ENCODE results near the gene IL19. TPM values are rescaled to one million over a fixed set of nuclear protein-coding genes. Genes with fewer than 3 reads are reported as not detected.

Gene IL19
- total and polyA plus RNA-seq, 2 donors (not counting 3 experiments of a cell fraction or from before 2014, with no cell fraction given), result not detected

DNA sequence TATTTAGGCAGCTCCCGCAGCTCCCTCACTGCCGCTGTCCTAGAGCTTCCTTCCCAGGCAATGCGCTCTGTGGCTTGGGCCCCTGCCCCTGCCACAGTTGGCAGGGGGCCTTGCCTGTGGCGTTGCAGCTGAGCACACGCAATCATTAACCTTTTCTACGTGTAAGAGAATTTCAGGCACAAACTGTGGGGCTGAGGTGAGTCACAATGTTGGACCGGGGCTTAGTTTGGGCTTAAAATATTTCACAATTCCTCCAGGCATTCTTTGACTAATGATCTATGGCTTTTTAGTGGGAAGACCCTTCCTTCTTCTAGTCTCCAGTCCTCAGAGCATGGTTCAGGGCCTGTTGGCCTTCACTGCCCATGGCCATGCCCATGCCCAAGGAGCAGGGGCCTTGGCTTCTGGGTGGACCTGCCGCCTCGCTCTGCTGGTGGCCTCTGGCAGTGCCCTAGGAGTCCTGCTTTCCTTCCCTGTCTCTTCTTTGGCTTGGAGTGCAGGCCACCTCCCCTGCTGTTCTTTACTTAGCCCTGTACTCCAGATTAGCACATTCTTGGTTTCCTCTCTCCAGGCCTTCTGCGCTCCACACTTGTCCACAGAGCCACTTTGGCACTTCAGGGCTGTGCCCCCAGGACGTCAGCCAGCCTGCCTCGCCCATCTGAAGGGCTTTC is 46.6 kb upstream of the IL19 start:
- no peak overlapping the region for H3K4me3 ChIP-seq (replicated peaks in 1 of 3; ENCODE audit: insufficient read depth in 1 of 3, low read depth in 1 of 3, low read length in 3 of 3)
- TF ChIP-seq FOS (IDR thresholded peaks at IDR 0.05; ENCODE audit: borderline replicate concordance, insufficient read depth, low read length) (no peak), GATA2 (IDR thresholded peaks at IDR 0.05; ENCODE audit: insufficient read depth, insufficient read length, low read depth, low read length) (no peak), POLR2AphosphoS5 (IDR thresholded peaks at IDR 0.05; ENCODE audit: insufficient read depth, low read depth, low read length) (no peak), EZH2 (IDR thresholded peaks at IDR 0.05; ENCODE audit: borderline replicate concordance, low read depth, low read length, severe bottlenecking) (no peak), MYC (IDR thresholded peaks at IDR 0.05; ENCODE audit: low read depth, low read length) (no peak), POLR2A (IDR thresholded peaks at IDR 0.05; ENCODE audit: low read depth, low read length) (no peak), JUN (IDR thresholded peaks at IDR 0.05; ENCODE audit: borderline replicate concordance, insufficient read depth, insufficient read length, low read depth) (no peak)
- TF ChIP-seq, protein P1, sequence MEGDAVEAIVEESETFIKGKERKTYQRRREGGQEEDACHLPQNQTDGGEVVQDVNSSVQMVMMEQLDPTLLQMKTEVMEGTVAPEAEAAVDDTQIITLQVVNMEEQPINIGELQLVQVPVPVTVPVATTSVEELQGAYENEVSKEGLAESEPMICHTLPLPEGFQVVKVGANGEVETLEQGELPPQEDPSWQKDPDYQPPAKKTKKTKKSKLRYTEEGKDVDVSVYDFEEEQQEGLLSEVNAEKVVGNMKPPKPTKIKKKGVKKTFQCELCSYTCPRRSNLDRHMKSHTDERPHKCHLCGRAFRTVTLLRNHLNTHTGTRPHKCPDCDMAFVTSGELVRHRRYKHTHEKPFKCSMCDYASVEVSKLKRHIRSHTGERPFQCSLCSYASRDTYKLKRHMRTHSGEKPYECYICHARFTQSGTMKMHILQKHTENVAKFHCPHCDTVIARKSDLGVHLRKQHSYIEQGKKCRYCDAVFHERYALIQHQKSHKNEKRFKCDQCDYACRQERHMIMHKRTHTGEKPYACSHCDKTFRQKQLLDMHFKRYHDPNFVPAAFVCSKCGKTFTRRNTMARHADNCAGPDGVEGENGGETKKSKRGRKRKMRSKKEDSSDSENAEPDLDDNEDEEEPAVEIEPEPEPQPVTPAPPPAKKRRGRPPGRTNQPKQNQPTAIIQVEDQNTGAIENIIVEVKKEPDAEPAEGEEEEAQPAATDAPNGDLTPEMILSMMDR (IDR thresholded peaks at IDR 0.05; ENCODE audit: extremely low read depth in 1 of 2, insufficient read depth in 1 of 2, low read depth in 1 of 2, low read length in 2 of 2), result no peak
- TF ChIP-seq, protein P2, sequence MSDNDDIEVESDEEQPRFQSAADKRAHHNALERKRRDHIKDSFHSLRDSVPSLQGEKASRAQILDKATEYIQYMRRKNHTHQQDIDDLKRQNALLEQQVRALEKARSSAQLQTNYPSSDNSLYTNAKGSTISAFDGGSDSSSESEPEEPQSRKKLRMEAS (IDR thresholded peaks at IDR 0.05; ENCODE audit: insufficient read depth, insufficient read length), result no peak
- no peak overlapping the region for H2AFZ ChIP-seq (ENCODE audit: low read depth, low read length)
- peaks cover 8% of the 10 kb centered on the region for H4K20me1 ChIP-seq (replicated peaks; ENCODE audit: control insufficient read depth, extremely low read depth, insufficient read depth, low read length)
- H3K9me1 ChIP-seq (replicated peaks; ENCODE audit: control insufficient read depth, extremely low read depth, insufficient read depth, low read length), result no peaks in the 10 kb centered on the region
- H3K4me2 ChIP-seq (ENCODE audit: insufficient read depth, low read length), result no peak overlapping the region
- no peaks in the 10 kb centered on the region for H3K4me1 ChIP-seq (ENCODE audit: control insufficient read depth, extremely low read depth, insufficient read depth, low read length)
- H3K27me3 ChIP-seq (ENCODE audit: control insufficient read depth in 2 of 2, insufficient read depth in 2 of 2, low read length in 2 of 2), result no peaks in the 10 kb centered on the region
- H3K79me2 ChIP-seq (ENCODE audit: control insufficient read depth, insufficient read depth, low read length), result peaks cover 33% of the 10 kb centered on the region
- no peak for FAIRE-seq
- no peak overlapping the region for H3K27ac ChIP-seq (ENCODE audit: insufficient read depth, low read depth, low read length)
- ChIA-PET CTCF (interaction anchor here (0.7 to 3.5 kb wide), 3 partner anchors 11 to 24 kb away, joined by 3 to 21 read pairs (median 4); no protein-coding TSS in a partner anchor), POLR2A (no interaction called here)
- H3K9me3 ChIP-seq (replicated peaks; ENCODE audit: control insufficient read depth, insufficient read depth, low read length), result no peaks in the 10 kb centered on the region
- intact Hi-C loops (cut with micrococcal nuclease), result no loop called here
- H3K9ac ChIP-seq (replicated peaks; ENCODE audit: extremely low read depth, insufficient read depth, low read length), result no peak overlapping the region
- dilution Hi-C loops (cut with MboI; ENCODE audit: extremely low pct_ligation_motif_present, low sequenced_read_pairs), result no loop called here
- H3K36me3 ChIP-seq (ENCODE audit: control insufficient read depth in 2 of 2, extremely low read depth in 1 of 2, insufficient read depth in 2 of 2, low read length in 2 of 2), result no peaks in the 10 kb centered on the region
- no peak for DNase-seq (ENCODE audit: low read depth, low spot score)
- no TSS peak for BruUV-seq (replicated peaks)

All from endothelial cell of umbilical vein (primary cell).